ENCODE results near the gene LMF2. TPM values are rescaled to one million over a fixed set of nuclear protein-coding genes. Genes with fewer than 3 reads are reported as not detected.

LMF2 gene
- total and polyA plus RNA-seq, 2 of the 8 experiments (the other 6 are each of a cell fraction or from before 2014, with no cell fraction given) = 34.3 to 62.9 TPM

- Histone ChIP-seq H3K14ac (ENCODE audit: insufficient read length) (no peak overlapping the region), H2AFZ (ENCODE audit: low read length) (no peak overlapping the region), H3K9ac (replicated peaks in 1 of 4; ENCODE audit: extremely low read depth in 1 of 4, low read depth in 3 of 4, low read length in 3 of 4) (no peak overlapping the region), H2BK120ac (replicated peaks; ENCODE audit: low read depth, low read length) (no peak overlapping the region), H4K5ac (ENCODE audit: insufficient read length, low read depth, low read length) (no peak overlapping the region), H3K27me3 (replicated peaks in 1 of 4; ENCODE audit: control insufficient read depth in 3 of 4, extremely low read depth in 1 of 4, insufficient read depth in 3 of 4, low read length in 3 of 4) (peaks cover 0 to 3% (median under 1%) of the 10 kb centered on the region in 4 experiments; a peak in 3 of 7 replicates), H3K27ac (ENCODE audit: low read depth, low read length) (no peak overlapping the region), H2BK5ac (ENCODE audit: low read depth, low read length) (no peak overlapping the region), H4K20me1 (replicated peaks in 1 of 2; ENCODE audit: control insufficient read depth in 1 of 2, insufficient read depth in 2 of 2, low read length in 2 of 2) (no peaks in the 10 kb centered on the region), H3K9me3 (ENCODE audit: insufficient read depth in 2 of 2, low read depth in 1 of 2, low read length in 1 of 2) (no peaks in the 10 kb centered on the region), H3K36me3 (ENCODE audit: control insufficient read depth in 2 of 4, insufficient read depth in 4 of 4, low read length in 3 of 4) (no peaks in the 10 kb centered on the region), H3K18ac (ENCODE audit: extremely low read depth, low read length) (no peak overlapping the region), H3K4me2 (ENCODE audit: insufficient read depth in 1 of 2, low read depth in 2 of 2, low read length in 2 of 2) (no peak overlapping the region), H3K4me3 (ENCODE audit: extremely low read depth in 1 of 4, insufficient read depth in 2 of 4, low read depth in 3 of 4, low read length in 4 of 4) (no peak overlapping the region), H3K56ac (replicated peaks; ENCODE audit: insufficient read length, low read depth, low read length) (no peak overlapping the region), H4K8ac (ENCODE audit: extremely low read depth, insufficient read depth, low read length) (no peak overlapping the region), H3K4me1 (replicated peaks in 1 of 4; ENCODE audit: control insufficient read depth in 3 of 4, insufficient read depth in 4 of 4, low read length in 3 of 4) (peaks cover 0 to 5% (median 2%) of the 10 kb centered on the region in 4 experiments; a peak in 3 of 7 replicates), H2BK15ac (ENCODE audit: low read length) (no peak overlapping the region), H3K79me2 (ENCODE audit: control insufficient read depth in 1 of 2, insufficient read depth in 2 of 2, low read length in 2 of 2) (no peaks in the 10 kb centered on the region), H2BK20ac (ENCODE audit: low read length) (no peak overlapping the region), H2AK5ac (ENCODE audit: low read depth, low read length) (no peak overlapping the region), H3K4ac (replicated peaks; ENCODE audit: insufficient read length, low read depth, low read length) (no peak overlapping the region), H2BK12ac (ENCODE audit: low read depth, low read length) (no peak overlapping the region), H3K23ac (ENCODE audit: insufficient read length) (no peak overlapping the region), H4K91ac (replicated peaks; ENCODE audit: insufficient read length, low read length) (no peak overlapping the region), H3K23me2 (ENCODE audit: low read depth, low read length) (no peaks in the 10 kb centered on the region), H3K79me1 (ENCODE audit: low read depth, low read length) (no peaks in the 10 kb centered on the region)
- ChIA-PET POLR2A (ENCODE audit: partially characterized antibody) (interaction anchor here (1.0 to 1.2 kb wide), 3 partner anchors 19 to 36 kb away, joined by 3 to 4 read pairs (median 3); partner anchors contain the start of gene SCO2), CTCF (ENCODE audit: partially characterized antibody) (interaction anchor here (0.6 to 2.2 kb wide), 5 partner anchors 12 to 149 kb away, joined by 3 to 12 read pairs (median 3); partner anchors contain the start of gene SYCE3)
- FAIRE-seq = no peak
- WGBS, 2 experiments (ENCODE audit: extremely low coverage in 1 of 2, insufficient coverage in 1 of 2, insufficient read length in 1 of 2, insufficient replicate concordance in 2 of 2, low coverage in 1 of 2, low lambda C conversion rate in 2 of 2, missing lambda C conversion rate in 1 of 2) = 88% methylated on average over 11 of the region's 11 CpGs; no CpG with 5 or more reads in 1 of the 2 experiments
- DNase-seq (ENCODE audit: low read depth in 1 of 2, low spot score in 2 of 2) = no peak
- TF ChIP-seq BCL11A (IDR thresholded peaks at IDR 0.05; ENCODE audit: low read depth in 2 of 2, low read length in 2 of 2) (no peak), EZH2 (IDR thresholded peaks at IDR 0.05; ENCODE audit: low read depth, low read length, severe bottlenecking) (no peak), TBP (IDR thresholded peaks at IDR 0.05; ENCODE audit: low read depth, low read length) (no peak), GTF2F1 (IDR thresholded peaks at IDR 0.05; ENCODE audit: borderline replicate concordance, low read depth, low read length) (no peak), ASH2L (IDR thresholded peaks at IDR 0.05; ENCODE audit: low read length) (no peak), CEBPB (IDR thresholded peaks at IDR 0.05; ENCODE audit: low read depth, low read length) (no peak), POLR2AphosphoS5 (IDR thresholded peaks at IDR 0.05; ENCODE audit: low read depth, low read length) (no peak)
These were observed 43.8 kb upstream of the LMF2 start for GRCh38 chr22:50551160-50551752.

Measured in H1 (cell line).